SK-N-SH (cell line): Measurements from ENCODE around the gene PCYOX1L.

Experiments used
- CTCF ChIP-seq: fragments of 200-600 bp; sonication (generic); IDR thresholded peaks from 2 replicates; pipeline ENCODE4 v1.6.1; 2017; ENCODE audit warnings: antibody characterized with exemption, mild to moderate bottlenecking, moderate library complexity
- EZH2phosphoT487 ChIP-seq: fragments of 200-600 bp; sonication (generic); IDR thresholded peaks from 2 replicates; pipeline ENCODE4 v1.6.1; 2017; ENCODE audit warnings: low read depth, mixed run types, mild to moderate bottlenecking, antibody characterized with exemption, moderate library complexity, borderline replicate concordance
- MAX ChIP-seq: IDR thresholded peaks from 2 replicates; pipeline ENCODE4 v1.4.0; 2012; ENCODE audit warnings: low read depth
- POLR2AphosphoS5 ChIP-seq: IDR thresholded peaks from 2 replicates; pipeline ENCODE4 v1.6.1; 2012; ENCODE audit warnings: low read depth, low read length
- USF1 ChIP-seq: IDR thresholded peaks from 2 replicates; pipeline ENCODE4 v1.4.0; 2012; ENCODE audit warnings: low read depth, borderline replicate concordance
- USF2 ChIP-seq: fragments of 150-350 bp; IDR thresholded peaks from 2 replicates; pipeline ENCODE4 v1.6.1; 2017; ENCODE audit warnings: antibody characterized with exemption, low read length, low read depth, borderline replicate concordance

- TF ChIP-seq CTCF (no peak), USF1 (no peak), EZH2phosphoT487 (no peak), USF2 (no peak), MAX (no peak), POLR2AphosphoS5 (no peak)
These were observed 46.3 kb downstream of the PCYOX1L start for GRCh38 chr5:149403923-149404745.
